Glutamatergic neuron (in vitro differentiated cells): Measurements from ENCODE around the gene DCLRE1C. TPM values are rescaled to one million over a fixed set of nuclear protein-coding genes. Genes with fewer than 3 reads are reported as not detected.
"Not testable (repeated sequence)": the region's sequence is repeated elsewhere in the genome, so short reads cannot be mapped to it uniquely, and the experiment has no call there.

Source experiments
- DNase-seq: peaks from one replicate; pipeline ENCODE4 v3.0.0; 2022
- H3K27ac Mint-ChIP-seq: one replicate; pipeline ENCODE4 v1.8.0; 2020; ENCODE audit warnings: mild to moderate bottlenecking, mixed read lengths, inconsistent platforms; ENCODE audit not compliant: unreplicated experiment
- H3K27me3 Mint-ChIP-seq: one replicate; pipeline ENCODE4 v1.8.0; 2020; ENCODE audit warnings: mild to moderate bottlenecking, moderate library complexity, mixed read lengths, inconsistent platforms; ENCODE audit not compliant: unreplicated experiment
- H3K36me3 Mint-ChIP-seq: one replicate; pipeline ENCODE4 v1.8.0; 2020; ENCODE audit warnings: mild to moderate bottlenecking, mixed read lengths, inconsistent platforms; ENCODE audit not compliant: unreplicated experiment
- H3K4me1 Mint-ChIP-seq: one replicate; pipeline ENCODE4 v1.8.0; 2020; ENCODE audit warnings: mild to moderate bottlenecking, low read depth, mixed read lengths, inconsistent platforms; ENCODE audit not compliant: unreplicated experiment
- H3K4me3 Mint-ChIP-seq: one replicate; pipeline ENCODE4 v1.8.0; 2020; ENCODE audit warnings: mild to moderate bottlenecking, mixed read lengths, inconsistent platforms; ENCODE audit not compliant: unreplicated experiment
- H3K9me3 Mint-ChIP-seq: one replicate; pipeline ENCODE4 v1.8.0; 2020; ENCODE audit warnings: mild to moderate bottlenecking, moderate library complexity, mixed read lengths, inconsistent platforms; ENCODE audit not compliant: unreplicated experiment
- total RNA-seq: library from RNA; stranded (reverse); fragmentation: NEBNext Ultra II Directional; extraction: Animal tissue kit (Norgen Biotek cat#: 25700); gene quantifications from one replicate; pipeline ENCODE4 v1.2.1, GENCODE V29; 2021; ENCODE audit not compliant: unreplicated experiment
- TF ChIP-seq, protein P1 (sequence below): fragments of 200-600 bp; sonication (generic); IDR thresholded peaks from one replicate; pipeline ENCODE4 v1.5.0; 2021; ENCODE audit not compliant: partially characterized antibody, unreplicated experiment

Gene DCLRE1C
- total RNA-seq, 1 donor from 2014 or later: 8.5 TPM

DNA sequence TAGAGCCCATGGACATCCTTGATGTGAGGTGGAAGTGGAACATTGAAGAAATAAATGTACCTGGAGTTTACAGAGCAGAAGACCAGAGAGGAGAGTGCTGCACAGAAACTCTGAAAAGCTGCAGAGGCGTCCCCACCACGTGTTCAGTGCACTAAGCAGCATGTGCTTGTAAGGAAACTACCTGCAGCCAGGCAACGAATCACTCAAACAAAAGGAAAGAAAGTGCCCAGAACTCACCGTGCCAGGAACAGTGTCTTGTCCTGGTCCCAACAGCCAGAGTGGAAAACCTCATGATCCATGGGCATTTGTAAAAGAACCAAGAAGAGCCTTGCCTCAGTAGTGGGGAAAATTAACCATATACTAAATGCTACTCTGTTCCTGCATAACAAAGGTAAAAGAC is 42.9 kb downstream of the DCLRE1C start:
- H3K36me3 Mint-ChIP-seq: peaks cover 27% of the 10 kb centered on the region
- H3K4me3 Mint-ChIP-seq: no peak overlapping the region
- no peak for DNase-seq
- peaks cover 9% of the 10 kb centered on the region for H3K9me3 Mint-ChIP-seq
- H3K27ac Mint-ChIP-seq: no peak overlapping the region
- H3K27me3 Mint-ChIP-seq: no peaks in the 10 kb centered on the region
- no peaks in the 10 kb centered on the region for H3K4me1 Mint-ChIP-seq
- TF ChIP-seq, protein P1, sequence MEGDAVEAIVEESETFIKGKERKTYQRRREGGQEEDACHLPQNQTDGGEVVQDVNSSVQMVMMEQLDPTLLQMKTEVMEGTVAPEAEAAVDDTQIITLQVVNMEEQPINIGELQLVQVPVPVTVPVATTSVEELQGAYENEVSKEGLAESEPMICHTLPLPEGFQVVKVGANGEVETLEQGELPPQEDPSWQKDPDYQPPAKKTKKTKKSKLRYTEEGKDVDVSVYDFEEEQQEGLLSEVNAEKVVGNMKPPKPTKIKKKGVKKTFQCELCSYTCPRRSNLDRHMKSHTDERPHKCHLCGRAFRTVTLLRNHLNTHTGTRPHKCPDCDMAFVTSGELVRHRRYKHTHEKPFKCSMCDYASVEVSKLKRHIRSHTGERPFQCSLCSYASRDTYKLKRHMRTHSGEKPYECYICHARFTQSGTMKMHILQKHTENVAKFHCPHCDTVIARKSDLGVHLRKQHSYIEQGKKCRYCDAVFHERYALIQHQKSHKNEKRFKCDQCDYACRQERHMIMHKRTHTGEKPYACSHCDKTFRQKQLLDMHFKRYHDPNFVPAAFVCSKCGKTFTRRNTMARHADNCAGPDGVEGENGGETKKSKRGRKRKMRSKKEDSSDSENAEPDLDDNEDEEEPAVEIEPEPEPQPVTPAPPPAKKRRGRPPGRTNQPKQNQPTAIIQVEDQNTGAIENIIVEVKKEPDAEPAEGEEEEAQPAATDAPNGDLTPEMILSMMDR: no peak

DNA sequence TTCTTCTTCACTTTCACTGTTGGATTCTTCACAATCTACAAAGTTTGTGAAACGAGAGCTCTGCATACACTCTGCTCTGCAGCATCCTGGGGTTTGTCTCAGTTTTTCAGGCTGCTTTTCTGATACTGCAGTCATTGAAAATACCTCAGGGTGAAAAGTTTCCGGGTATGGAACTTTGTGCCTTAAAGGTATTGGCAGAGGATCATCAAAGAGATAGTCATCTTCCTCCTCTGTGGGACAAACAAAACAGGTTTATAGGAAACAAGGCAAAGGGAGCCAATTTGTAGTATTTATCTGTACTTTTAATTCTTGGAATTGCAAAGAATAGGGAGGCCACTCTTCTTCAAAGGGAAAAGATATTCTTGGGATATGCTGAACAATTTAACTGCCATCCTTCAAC is 44.8 kb downstream of the DCLRE1C start:
- H3K9me3 Mint-ChIP-seq: peaks cover 6% of the 10 kb centered on the region
- TF ChIP-seq, protein P1: no peak
- peaks cover 23% of the 10 kb centered on the region for H3K36me3 Mint-ChIP-seq
- DNase-seq: no peak
- no peaks in the 10 kb centered on the region for H3K27me3 Mint-ChIP-seq
- H3K4me3 Mint-ChIP-seq: no peak overlapping the region
- no peaks in the 10 kb centered on the region for H3K4me1 Mint-ChIP-seq
- H3K27ac Mint-ChIP-seq: no peak overlapping the region

DNA sequence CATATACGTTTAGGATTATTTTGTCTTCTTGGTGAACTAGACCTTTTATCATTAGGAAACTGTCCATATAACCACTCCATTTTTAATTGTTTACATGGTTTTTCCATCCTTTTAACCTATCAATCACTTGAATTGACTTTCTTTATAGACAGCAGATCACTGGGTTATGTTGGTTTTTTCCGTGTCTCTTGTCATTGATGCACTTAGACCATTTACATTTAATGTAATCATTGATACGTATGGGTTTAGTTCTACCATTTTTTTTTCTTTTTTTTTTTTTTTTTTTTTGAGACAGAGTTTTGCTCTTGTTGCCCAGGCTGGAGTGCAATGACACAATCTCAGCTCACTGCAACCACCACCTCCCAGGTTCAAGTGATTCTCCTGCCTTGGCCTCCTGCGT is 46.3 kb downstream of the DCLRE1C start:
- H3K27ac Mint-ChIP-seq, H3K27me3 Mint-ChIP-seq, DNase-seq, H3K4me1 Mint-ChIP-seq, H3K9me3 Mint-ChIP-seq, H3K4me3 Mint-ChIP-seq: not testable (repeated sequence)
- peaks cover 20% of the 10 kb centered on the region for H3K36me3 Mint-ChIP-seq

DNA sequence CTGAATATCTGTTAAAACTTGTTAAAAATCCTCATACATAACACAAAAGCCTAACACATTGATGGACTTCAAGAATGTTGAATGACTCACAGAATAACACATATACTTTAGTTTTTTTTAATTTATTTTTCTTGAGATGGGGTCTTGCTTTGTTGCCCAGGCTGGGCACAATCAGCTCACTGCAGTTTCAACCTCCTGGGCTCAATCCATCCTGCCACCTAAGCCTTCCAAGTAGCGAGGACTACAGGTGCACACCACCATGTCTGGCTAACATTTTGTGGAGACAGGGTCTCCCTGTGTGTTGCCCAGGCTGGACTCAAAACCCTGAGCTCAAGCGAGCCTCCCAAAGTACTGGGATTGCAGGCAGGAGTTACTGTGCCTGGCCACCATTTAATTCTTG is 47.1 kb downstream of the DCLRE1C start:
- Mint-ChIP-seq H3K36me3 (peaks cover 20% of the 10 kb centered on the region), H3K27ac (no peak overlapping the region), H3K4me3 (no peak overlapping the region), H3K9me3 (peaks cover 2% of the 10 kb centered on the region), H3K4me1 (no peaks in the 10 kb centered on the region), H3K27me3 (no peaks in the 10 kb centered on the region)
- DNase-seq: no peak
- TF ChIP-seq, protein P1: no peak

DNA sequence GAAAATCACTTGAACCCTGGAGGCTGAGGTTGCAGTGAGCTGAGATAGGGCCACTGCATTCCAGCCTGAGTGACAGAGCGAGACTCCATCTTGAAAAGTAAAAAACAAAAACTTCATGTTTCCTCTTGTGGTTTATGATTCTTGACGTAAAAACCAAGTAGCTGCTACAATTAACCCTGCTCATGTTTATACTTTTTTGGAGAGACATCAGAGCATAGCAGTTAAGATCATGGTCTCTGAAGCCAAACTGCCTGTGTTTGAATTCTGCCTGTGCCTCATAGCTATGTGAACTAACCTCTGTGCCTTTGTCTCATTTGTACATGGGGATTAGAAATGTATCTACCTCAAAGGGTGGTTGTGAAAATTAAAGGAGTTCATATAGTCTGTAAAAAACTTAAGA is 48.0 kb downstream of the DCLRE1C start:
- peaks cover 13% of the 10 kb centered on the region for H3K36me3 Mint-ChIP-seq
- TF ChIP-seq, protein P1: no peak

DNA sequence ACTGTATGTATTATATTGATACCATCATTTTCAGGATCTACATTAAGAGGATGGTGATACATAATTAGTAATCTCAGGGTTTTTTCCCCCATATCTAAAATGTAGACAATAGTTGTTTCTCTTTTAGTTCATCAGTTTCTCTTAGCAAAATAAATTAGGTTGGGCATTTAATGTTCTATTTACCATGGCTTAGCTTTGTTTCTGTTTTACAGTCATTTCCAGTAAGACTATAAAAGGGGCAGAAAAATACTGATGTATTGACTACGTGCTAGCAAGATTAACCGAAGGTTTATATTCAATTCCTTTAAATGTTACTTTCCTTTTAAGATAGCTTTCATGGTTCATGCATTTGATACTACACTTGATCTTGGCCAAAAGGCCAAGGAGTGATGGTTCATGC is 49.0 kb downstream of the DCLRE1C start:
- peaks cover 7% of the 10 kb centered on the region for H3K36me3 Mint-ChIP-seq
- no peak for DNase-seq
- no peaks in the 10 kb centered on the region for H3K27me3 Mint-ChIP-seq
- no peak overlapping the region for H3K4me3 Mint-ChIP-seq
- no peak overlapping the region for H3K27ac Mint-ChIP-seq
- peaks cover 2% of the 10 kb centered on the region for H3K9me3 Mint-ChIP-seq
- no peaks in the 10 kb centered on the region for H3K4me1 Mint-ChIP-seq
- TF ChIP-seq, protein P1: no peak

More for the DNA sequence above, 48.0 kb downstream of the DCLRE1C start:
- no peak for DNase-seq
- no peaks in the 10 kb centered on the region for H3K27me3 Mint-ChIP-seq
- no peaks in the 10 kb centered on the region for H3K4me1 Mint-ChIP-seq
- H3K4me3 Mint-ChIP-seq: no peak overlapping the region
- peaks cover 2% of the 10 kb centered on the region for H3K9me3 Mint-ChIP-seq
- no peak overlapping the region for H3K27ac Mint-ChIP-seq
